HFF-Myc (cell line): ENCODE results near the gene SLC36A1.

ENCODE experiments used
- DNase-seq: peaks from one replicate; pipeline ENCODE4 v3.0.0-alpha.2; 2011; ENCODE audit warnings: low read depth; ENCODE audit errors: extremely low read depth
- H3K4me3 ChIP-seq: replicated peaks from 2 replicates; pipeline ENCODE4 v1.5.1; 2011; ENCODE audit warnings: low read depth, mild to moderate bottlenecking, control low read depth, low read length
- CTCF ChIP-seq: IDR thresholded peaks from 2 replicates; pipeline ENCODE4 v1.5.1; 2012; ENCODE audit warnings: mild to moderate bottlenecking, low read depth, low read length, control low read depth; ENCODE audit errors: missing control alignments

Gene SLC36A1

DNA sequence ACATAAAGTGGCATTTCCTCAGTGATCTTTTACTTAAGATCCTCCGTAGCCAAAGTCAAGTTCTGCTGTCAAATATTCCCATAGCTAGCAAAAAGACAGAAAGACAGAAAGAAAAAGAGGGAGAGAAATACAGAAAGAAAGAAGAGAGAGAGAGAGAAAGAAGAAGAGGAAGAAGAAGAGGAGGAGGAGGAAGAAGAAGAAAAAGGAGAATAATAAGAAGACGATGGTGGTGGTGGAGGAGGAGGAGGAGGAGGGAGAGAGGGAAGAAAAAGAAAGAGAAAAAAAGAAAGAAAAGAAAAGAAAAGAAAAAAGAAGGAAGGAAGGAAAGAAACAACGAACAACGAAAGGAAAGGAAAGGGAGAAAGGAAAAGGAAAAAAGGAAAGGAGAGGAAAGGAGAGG, 89.6 kb downstream of the SLC36A1 start:
- no peak for DNase-seq
- TF ChIP-seq CTCF = no peak
- no peak overlapping the region for H3K4me3 ChIP-seq

DNA sequence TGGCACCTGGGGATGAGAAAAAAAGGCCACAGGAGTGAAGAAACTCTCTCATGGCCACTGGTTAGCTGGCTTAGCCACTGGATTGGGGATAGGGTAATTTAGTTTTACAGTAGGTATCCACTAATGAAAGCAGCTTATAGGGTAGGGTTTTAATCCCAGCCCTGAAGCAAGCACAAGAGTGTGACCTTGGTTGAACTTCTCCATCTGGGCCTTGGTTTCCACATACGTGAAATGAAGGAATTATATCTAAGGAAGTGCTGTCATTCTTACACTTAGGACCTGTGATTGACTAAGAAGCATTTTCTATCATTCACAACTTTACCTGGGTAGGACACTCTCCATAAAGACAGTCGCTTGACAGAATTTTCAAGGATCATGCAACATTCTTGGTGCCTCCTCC, 94.2 kb downstream of the SLC36A1 start:
- no peak for DNase-seq
- H3K4me3 ChIP-seq = no peak overlapping the region
- no peak for TF ChIP-seq CTCF
